Measurements from ENCODE around the gene RPS6KC1. TPM values are rescaled to one million over a fixed set of nuclear protein-coding genes. Genes with fewer than 3 reads are reported as not detected.
"Not testable (repeated sequence)": the region's sequence is repeated elsewhere in the genome, so short reads cannot be mapped to it uniquely, and the experiment has no call there.

Gene RPS6KC1
- total and polyA plus RNA-seq, 2 of the 4 experiments (the other 2 are of a cell fraction) = 7.9 to 23.7 TPM

DNA sequence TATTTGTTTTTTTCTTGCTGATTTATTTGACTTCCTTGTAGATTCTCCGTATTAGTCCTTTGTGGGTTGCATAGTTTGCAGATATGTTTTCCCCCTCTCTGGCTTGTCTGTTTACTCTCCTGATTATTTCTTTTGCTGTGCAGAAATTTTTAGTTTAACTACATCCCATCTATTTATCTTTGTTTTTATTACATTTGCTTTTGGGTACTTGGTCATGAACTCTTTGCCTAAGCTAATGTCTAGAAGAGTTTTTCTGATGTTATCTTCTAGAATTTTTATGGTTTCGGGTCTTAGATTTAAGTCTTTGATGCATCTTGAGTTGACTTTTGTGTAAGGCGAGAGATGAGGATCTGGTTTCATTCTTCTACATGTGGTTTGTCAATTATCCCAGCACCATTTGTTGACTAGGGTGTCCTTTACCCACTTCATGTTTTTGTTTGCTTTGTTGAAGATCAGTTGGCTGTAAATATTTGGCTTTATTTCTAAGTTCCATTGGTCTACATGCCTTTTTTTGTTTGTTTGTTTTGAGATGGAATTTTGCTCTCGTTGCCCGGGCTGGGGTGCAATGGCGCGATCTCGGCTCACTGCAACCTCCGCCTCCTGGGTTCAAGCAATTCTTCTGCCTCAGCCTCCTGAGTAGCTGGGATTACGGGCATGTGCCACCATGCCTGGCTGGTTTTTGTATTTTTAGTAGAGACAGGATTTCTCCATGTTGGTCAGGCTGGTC lies 145.4 kb downstream of the RPS6KC1 start:
- in situ Hi-C loops (cut with MboI; ENCODE audit: low sequenced_read_pairs); H3K9ac ChIP-seq (ENCODE audit: low read depth, low read length); H2AK9ac ChIP-seq (replicated peaks; ENCODE audit: low read depth, low read length, poor library complexity); H4K5ac ChIP-seq (ENCODE audit: low read depth, low read length); H4K8ac ChIP-seq (ENCODE audit: low read depth in 2 of 2, low read length in 2 of 2); H2AFZ ChIP-seq (replicated peaks; ENCODE audit: low read length, poor library complexity); H3K36me3 ChIP-seq (ENCODE audit: control insufficient read depth, insufficient read depth, low read length); POLR2A ChIA-PET (ENCODE audit: unreplicated experiment); DNase-seq; H4K91ac ChIP-seq (ENCODE audit: insufficient read depth, low read depth, low read length); H2BK20ac ChIP-seq (ENCODE audit: low read depth, low read length); H3K4ac ChIP-seq (ENCODE audit: low read depth, low read length); ATAC-seq (ENCODE audit: low read depth); H3K4me2 ChIP-seq (ENCODE audit: low read depth, low read length); H3K9me1 ChIP-seq (ENCODE audit: insufficient read depth, low read length); H4K20me1 ChIP-seq (ENCODE audit: insufficient read depth, low read length); H3K4me1 ChIP-seq (ENCODE audit: control insufficient read depth, insufficient read depth, low read length); intact Hi-C loops (cut with micrococcal nuclease); H2AK5ac ChIP-seq (ENCODE audit: low read depth, low read length); H2BK15ac ChIP-seq (ENCODE audit: low read depth, low read length); H3K14ac ChIP-seq (replicated peaks; ENCODE audit: low read depth, low read length); H2BK120ac ChIP-seq (ENCODE audit: low read depth, low read length); H2BK5ac ChIP-seq (ENCODE audit: low read depth, low read length, poor library complexity, severe bottlenecking); H3K23ac ChIP-seq (ENCODE audit: low read depth, low read length); H3K27ac ChIP-seq (ENCODE audit: insufficient read depth, low read length); H3K9me3 ChIP-seq (ENCODE audit: control insufficient read depth, insufficient read depth, low read length); CTCF ChIA-PET; H3K56ac ChIP-seq (ENCODE audit: extremely low read depth, insufficient read depth, low read length); BruUV-seq (replicated peaks); dilution Hi-C loops (cut with HindIII; ENCODE audit: low sequenced_read_pairs, unreplicated experiment); H3K27me3 ChIP-seq (ENCODE audit: control insufficient read depth, insufficient read depth, low read length); H3K4me3 ChIP-seq (ENCODE audit: insufficient read depth, low read depth, low read length); H3K18ac ChIP-seq (ENCODE audit: low read depth, low read length): not testable (repeated sequence)
- WGBS, 2 experiments (ENCODE audit: extremely low coverage in 2 of 2, insufficient read length in 1 of 2) = no CpG with 5 or more reads among the region's 10 CpGs
- H3K79me1 ChIP-seq (ENCODE audit: low read depth in 1 of 2, low read length in 2 of 2) = peaks cover 10 to 15% of the 10 kb centered on the region in 2 experiments; a peak in 2 of 4 replicates
